ENCODE data around the gene CRLF1. TPM values are rescaled to one million over a fixed set of nuclear protein-coding genes. Genes with fewer than 3 reads are reported as not detected.
A peak's percentile ranks its signal among the peaks of the same experiment; 100 is the strongest.

Gene CRLF1
- total and polyA plus RNA-seq, 10 of the 15 experiments (the other 5 are each of a cell fraction or from before 2014, with no cell fraction given), result 0.10 to 1.2 (median 0.49) TPM; not detected in 4

GRCh38 chr19:18588611-18589379 is 17.8 kb downstream of the CRLF1 start, which contains the start of gene REX1BD (continued):
- TF ChIP-seq E2F8 (IDR thresholded peaks at IDR 0.05; ENCODE audit: low read depth, partially characterized antibody) (no peak), KDM1A (IDR thresholded peaks at IDR 0.05; ENCODE audit: borderline replicate concordance) (no peak), ZNF24 (IDR thresholded peaks at IDR 0.05) (no peak), NR2C2 (IDR thresholded peaks at IDR 0.05; ENCODE audit: borderline replicate concordance, control insufficient read depth, insufficient read length, low read depth) (no peak), ZZZ3 (IDR thresholded peaks at IDR 0.05; ENCODE audit: control insufficient read depth, insufficient read length, low read depth) (no peak), TBL1XR1 (IDR thresholded peaks at IDR 0.05; ENCODE audit: low read depth, low read length) (peak; percentile 24; the same call in 1 of the 2 replicates), POLR2AphosphoS2 (IDR thresholded peaks at IDR 0.05; ENCODE audit: low read depth, low read length) (peak; percentile 72; the same call in 1 of the 2 replicates), ZSCAN29 (IDR thresholded peaks at IDR 0.05) (no peak), ASH2L (IDR thresholded peaks at IDR 0.05; ENCODE audit: borderline replicate concordance, low read depth) (0 out of 2 replicates have a peak, but pooled peaks have one; percentile 25), BCL3 (IDR thresholded peaks at IDR 0.05; ENCODE audit: borderline replicate concordance, insufficient read depth, low read depth, low read length, poor library complexity, severe bottlenecking) (no peak), STAT3 (IDR thresholded peaks at IDR 0.05; ENCODE audit: low read depth, low read length) (no peak), TAF1 (IDR thresholded peaks at IDR 0.05; ENCODE audit: borderline replicate concordance, low read depth, low read length) (peak; percentile 73; the same call in 1 of the 2 replicates), CHD2 (IDR thresholded peaks at IDR 0.05; ENCODE audit: borderline replicate concordance, low read depth, low read length) (peak; percentile 50; the same call in 1 of the 2 replicates), ZNF274 (IDR thresholded peaks at IDR 0.05; ENCODE audit: insufficient read depth, insufficient read length) (no peak), SMC3 (IDR thresholded peaks at IDR 0.05; ENCODE audit: borderline replicate concordance, low read length) (peak; percentile 24)
